ENCODE results near the gene SPEF2. TPM values are rescaled to one million over a fixed set of nuclear protein-coding genes. Genes with fewer than 3 reads are reported as not detected.

Gene SPEF2
- total RNA-seq, 1 donor from 2014 or later, result 5.8 TPM

GRCh38 chr5:35758151-35758724, 140.6 kb downstream of the SPEF2 start:
- intact Hi-C loops (cut with micrococcal nuclease), result no loop called here
- Mint-ChIP-seq H3K36me3 (ENCODE audit: low read depth) (no peaks in the 10 kb centered on the region), H3K9me3 (no peaks in the 10 kb centered on the region), H3K27ac (no peak overlapping the region), H3K4me3 (no peak overlapping the region), H3K27me3 (no peaks in the 10 kb centered on the region), H3K4me1 (no peaks in the 10 kb centered on the region)
- DNase-seq, result no peak

GRCh38 chr5:35761541-35761940, 143.9 kb downstream of the SPEF2 start:
- Mint-ChIP-seq H3K4me1 (no peaks in the 10 kb centered on the region), H3K27ac (no peak overlapping the region), H3K27me3 (no peaks in the 10 kb centered on the region), H3K36me3 (ENCODE audit: low read depth) (no peaks in the 10 kb centered on the region), H3K9me3 (no peaks in the 10 kb centered on the region), H3K4me3 (no peak overlapping the region)
- intact Hi-C loops (cut with micrococcal nuclease), result no loop called here
- DNase-seq, result no peak

GRCh38 chr5:35762368-35762767, 144.7 kb downstream of the SPEF2 start:
- Mint-ChIP-seq H3K36me3 (ENCODE audit: low read depth) (no peaks in the 10 kb centered on the region), H3K4me1 (no peaks in the 10 kb centered on the region), H3K9me3 (no peaks in the 10 kb centered on the region), H3K27ac (no peak overlapping the region), H3K4me3 (no peak overlapping the region), H3K27me3 (no peaks in the 10 kb centered on the region)
- DNase-seq, result no peak
- intact Hi-C loops (cut with micrococcal nuclease), result no loop called here

- Mint-ChIP-seq H3K9me3 (no peaks in the 10 kb centered on the region), H3K36me3 (ENCODE audit: low read depth) (no peaks in the 10 kb centered on the region), H3K27me3 (no peaks in the 10 kb centered on the region), H3K27ac (no peak overlapping the region), H3K4me3 (no peak overlapping the region), H3K4me1 (no peaks in the 10 kb centered on the region)
- intact Hi-C loops (cut with micrococcal nuclease), result no loop called here
- no peak for DNase-seq
Measured at GRCh38 chr5:35765921-35766320, 148.3 kb downstream of the SPEF2 start.

GRCh38 chr5:35771300-35771699, 153.6 kb downstream of the SPEF2 start:
- no peaks in the 10 kb centered on the region for H3K9me3 Mint-ChIP-seq
- no peak overlapping the region for H3K4me3 Mint-ChIP-seq
- intact Hi-C loops (cut with micrococcal nuclease), result loop anchor here (5.0 kb wide), 2 partner anchors 34 to 99 kb away; no protein-coding TSS in a partner anchor
- peaks cover 20% of the 10 kb centered on the region for H3K4me1 Mint-ChIP-seq
- no peaks in the 10 kb centered on the region for H3K36me3 Mint-ChIP-seq (ENCODE audit: low read depth)
- peak; percentile 40 for DNase-seq
- H3K27ac Mint-ChIP-seq, result no peak overlapping the region
- no peaks in the 10 kb centered on the region for H3K27me3 Mint-ChIP-seq

- no peak overlapping the region for H3K27ac Mint-ChIP-seq
- H3K9me3 Mint-ChIP-seq, result no peaks in the 10 kb centered on the region
- H3K36me3 Mint-ChIP-seq (ENCODE audit: low read depth), result no peaks in the 10 kb centered on the region
- peak; percentile 27 for DNase-seq
- intact Hi-C loops (cut with micrococcal nuclease), result loop anchor here (5.0 kb wide), 2 partner anchors 35 to 100 kb away; no protein-coding TSS in a partner anchor
- H3K27me3 Mint-ChIP-seq, result no peaks in the 10 kb centered on the region
- H3K4me3 Mint-ChIP-seq, result no peak overlapping the region
- H3K4me1 Mint-ChIP-seq, result peaks cover 22% of the 10 kb centered on the region
Measured at GRCh38 chr5:35771839-35772238, 154.2 kb downstream of the SPEF2 start.

GRCh38 chr5:35773967-35774366, 156.3 kb downstream of the SPEF2 start:
- Mint-ChIP-seq H3K36me3 (ENCODE audit: low read depth) (no peaks in the 10 kb centered on the region), H3K27me3 (no peaks in the 10 kb centered on the region), H3K9me3 (no peaks in the 10 kb centered on the region), H3K4me3 (no peak overlapping the region), H3K27ac (peak overlapping the region; percentile 57), H3K4me1 (peaks cover 34% of the 10 kb centered on the region)
- intact Hi-C loops (cut with micrococcal nuclease), result loop anchor here (1.0 to 5.0 kb wide), 5 partner anchors 10 to 102 kb away; no protein-coding TSS in a partner anchor
- peak; percentile 60 for DNase-seq

- Mint-ChIP-seq H3K27me3 (no peaks in the 10 kb centered on the region), H3K27ac (no peak overlapping the region), H3K4me1 (peaks cover 54% of the 10 kb centered on the region), H3K36me3 (ENCODE audit: low read depth) (no peaks in the 10 kb centered on the region), H3K4me3 (no peak overlapping the region), H3K9me3 (no peaks in the 10 kb centered on the region)
- peak; percentile 48 for DNase-seq
- intact Hi-C loops (cut with micrococcal nuclease), result loop anchor here (1.0 to 5.0 kb wide), 4 partner anchors 81 to 159 kb away; partner anchors contain the start of gene SPEF2
Measured at GRCh38 chr5:35776757-35777156, 159.1 kb downstream of the SPEF2 start.

GRCh38 chr5:35777358-35778087, 159.9 kb downstream of the SPEF2 start:
- no peaks in the 10 kb centered on the region for H3K27me3 Mint-ChIP-seq
- H3K4me1 Mint-ChIP-seq, result peaks cover 56% of the 10 kb centered on the region
- H3K4me3 Mint-ChIP-seq, result peak overlapping the region; percentile 4
- H3K9me3 Mint-ChIP-seq, result no peaks in the 10 kb centered on the region
- H3K27ac Mint-ChIP-seq, result peak overlapping the region; percentile 49
- no peaks in the 10 kb centered on the region for H3K36me3 Mint-ChIP-seq (ENCODE audit: low read depth)
- intact Hi-C loops (cut with micrococcal nuclease), result loop anchor here (1.0 to 5.0 kb wide), 4 partner anchors 80 to 160 kb away; partner anchors contain the start of gene SPEF2
- DNase-seq, result peak; percentile 91

GRCh38 chr5:35778259-35778769, 160.7 kb downstream of the SPEF2 start:
- DNase-seq, result peak; percentile 54
- H3K36me3 Mint-ChIP-seq (ENCODE audit: low read depth), result no peaks in the 10 kb centered on the region
- H3K4me1 Mint-ChIP-seq, result peaks cover 58% of the 10 kb centered on the region
- no peak overlapping the region for H3K4me3 Mint-ChIP-seq
- intact Hi-C loops (cut with micrococcal nuclease), result loop anchor here (5.0 kb wide), 1 partner anchor 161 kb away; the partner anchor contains the start of gene SPEF2
- H3K9me3 Mint-ChIP-seq, result no peaks in the 10 kb centered on the region
- H3K27me3 Mint-ChIP-seq, result no peaks in the 10 kb centered on the region
- H3K27ac Mint-ChIP-seq, result no peak overlapping the region

GRCh38 chr5:35780236-35780635, 162.6 kb downstream of the SPEF2 start:
- H3K9me3 Mint-ChIP-seq, result no peaks in the 10 kb centered on the region
- H3K27ac Mint-ChIP-seq, result peak overlapping the region; percentile 69
- intact Hi-C loops (cut with micrococcal nuclease), result no loop called here
- H3K27me3 Mint-ChIP-seq, result no peaks in the 10 kb centered on the region
- peaks cover 55% of the 10 kb centered on the region for H3K4me1 Mint-ChIP-seq
- peak; percentile 77 for DNase-seq
- H3K36me3 Mint-ChIP-seq (ENCODE audit: low read depth), result no peaks in the 10 kb centered on the region
- H3K4me3 Mint-ChIP-seq, result peak overlapping the region; percentile 63

GRCh38 chr5:35781181-35781790, 163.6 kb downstream of the SPEF2 start:
- Mint-ChIP-seq H3K4me1 (peaks cover 62% of the 10 kb centered on the region), H3K9me3 (no peaks in the 10 kb centered on the region), H3K27ac (peak overlapping the region; percentile 82), H3K36me3 (ENCODE audit: low read depth) (no peaks in the 10 kb centered on the region), H3K27me3 (no peaks in the 10 kb centered on the region), H3K4me3 (peak overlapping the region; percentile 63)
- intact Hi-C loops (cut with micrococcal nuclease), result no loop called here
- peak; percentile 55 for DNase-seq

GRCh38 chr5:35783551-35783950, 165.9 kb downstream of the SPEF2 start:
- Mint-ChIP-seq H3K27ac (peak overlapping the region; percentile 86), H3K4me1 (peaks cover 64% of the 10 kb centered on the region), H3K4me3 (no peak overlapping the region)

More at GRCh38 chr5:35783551-35783950, 165.9 kb downstream of the SPEF2 start:
- Mint-ChIP-seq H3K36me3 (ENCODE audit: low read depth) (no peaks in the 10 kb centered on the region), H3K27me3 (no peaks in the 10 kb centered on the region), H3K9me3 (no peaks in the 10 kb centered on the region)
- no peak for DNase-seq
- intact Hi-C loops (cut with micrococcal nuclease), result no loop called here
